ENCODE measurements around the gene FERMT3. TPM values are rescaled to one million over a fixed set of nuclear protein-coding genes. Genes with fewer than 3 reads are reported as not detected.

FERMT3 gene
- total RNA-seq, 1 donor = 7.0 TPM

GRCh38 chr11:64186492-64187165 is 19.9 kb upstream of the FERMT3 start:
- peak; percentile 15 for DNase-seq (ENCODE audit: low read depth)
- no peak overlapping the region for H3K4me3 ChIP-seq (ENCODE audit: low read depth, low read length)
- TF ChIP-seq CTCF (IDR thresholded peaks at IDR 0.05; ENCODE audit: insufficient read depth, low read length) = no peak

GRCh38 chr11:64192434-64192833 is 14.1 kb upstream of the FERMT3 start:
- TF ChIP-seq CTCF (IDR thresholded peaks at IDR 0.05; ENCODE audit: insufficient read depth, low read length) = no peak

GRCh38 chr11:64196626-64197025 is 9.9 kb upstream of the FERMT3 start:
- TF ChIP-seq CTCF (IDR thresholded peaks at IDR 0.05; ENCODE audit: insufficient read depth, low read length) = no peak
- H3K4me3 ChIP-seq (ENCODE audit: low read depth, low read length) = no peak overlapping the region
- DNase-seq (ENCODE audit: low read depth) = no peak

More at GRCh38 chr11:64192434-64192833, 14.1 kb upstream of the FERMT3 start:
- H3K4me3 ChIP-seq (ENCODE audit: low read depth, low read length) = no peak overlapping the region
- DNase-seq (ENCODE audit: low read depth) = no peak

- no peak for TF ChIP-seq CTCF (IDR thresholded peaks at IDR 0.05; ENCODE audit: insufficient read depth, low read length)
- no peak for DNase-seq (ENCODE audit: low read depth)
- no peak overlapping the region for H3K4me3 ChIP-seq (ENCODE audit: low read depth, low read length)
Measured at GRCh38 chr11:64198511-64198910, 8.0 kb upstream of the FERMT3 start.

- DNase-seq (ENCODE audit: low read depth) = no peak
- TF ChIP-seq CTCF (IDR thresholded peaks at IDR 0.05; ENCODE audit: insufficient read depth, low read length) = no peak
- H3K4me3 ChIP-seq (ENCODE audit: low read depth, low read length) = no peak overlapping the region
Measured at GRCh38 chr11:64201543-64201942, 5.0 kb upstream of the FERMT3 start.

- DNase-seq (ENCODE audit: low read depth) = no peak
- no peak for TF ChIP-seq CTCF (IDR thresholded peaks at IDR 0.05; ENCODE audit: insufficient read depth, low read length)
- H3K4me3 ChIP-seq (ENCODE audit: low read depth, low read length) = no peak overlapping the region
Measured at GRCh38 chr11:64202992-64203391, 3.5 kb upstream of the FERMT3 start.
